HG03097 (cell line): ENCODE results near the gene IRGC.
A peak's percentile ranks its signal among the peaks of the same experiment; 100 is the strongest.
"Not testable (repeated sequence)": the region's sequence is repeated elsewhere in the genome, so short reads cannot be mapped to it uniquely, and the experiment has no call there.

ENCODE experiments used
- ATAC-seq: cut with Tn5 transposase; IDR thresholded peaks from one replicate; pipeline ENCODE4 v1.9.1; 2021; ENCODE audit not compliant: unreplicated experiment, low FRiP score

Gene IRGC

DNA sequence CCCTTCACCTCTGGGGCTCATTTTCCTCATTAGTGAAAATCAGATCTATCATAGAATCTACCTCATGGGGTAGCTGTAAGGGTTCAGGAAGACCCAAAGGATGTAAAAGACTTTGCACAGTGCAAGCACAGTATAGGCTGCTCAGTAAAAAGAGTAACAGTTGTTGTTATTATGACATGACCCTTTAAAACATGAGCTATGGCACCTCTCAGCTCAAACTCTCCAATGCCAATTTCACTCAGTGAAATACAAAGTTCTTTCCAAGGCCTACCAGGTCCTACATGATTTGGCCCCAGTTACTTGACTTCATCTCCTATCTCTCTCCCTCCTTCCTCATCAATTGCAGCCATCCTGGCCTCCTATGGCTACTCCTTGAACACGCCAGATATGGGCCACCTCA is 34.0 kb downstream of the IRGC start:
- no peak for ATAC-seq

DNA sequence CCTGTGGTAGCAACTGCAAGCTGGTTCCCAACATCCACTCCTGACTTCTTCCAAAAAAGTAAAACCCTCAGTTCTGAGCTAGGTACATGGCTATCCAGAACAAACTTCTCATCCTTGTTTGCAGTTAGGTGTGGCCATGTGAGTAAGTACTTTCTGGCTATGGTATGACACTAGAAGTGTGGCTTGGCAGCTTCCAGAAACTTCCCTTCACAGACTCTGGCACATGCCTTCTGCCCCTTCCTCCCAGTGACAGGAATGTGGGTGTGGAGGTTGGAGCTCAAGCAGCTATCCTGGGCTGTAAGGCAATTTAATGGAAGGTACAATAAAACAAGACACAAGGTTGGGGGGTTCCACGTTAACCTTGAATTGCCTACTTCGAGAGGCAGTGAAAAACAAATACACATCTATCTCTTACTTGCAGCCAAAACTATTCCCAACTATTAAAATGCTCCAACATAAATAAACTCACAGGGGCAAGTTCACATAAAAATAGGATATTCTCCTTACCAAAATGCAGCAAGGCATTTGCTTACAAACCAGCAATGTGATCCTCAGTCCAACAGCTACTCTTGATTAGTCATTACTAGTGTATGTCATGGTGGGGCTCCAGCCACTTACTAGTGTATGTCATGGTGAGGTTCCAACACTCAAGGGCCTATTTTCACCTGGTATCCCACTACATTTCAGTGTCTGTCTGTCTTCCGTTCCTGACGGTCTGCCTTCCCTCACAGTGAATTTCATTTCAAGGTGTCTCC is 35.8 kb downstream of the IRGC start:
- ATAC-seq, result no peak

DNA sequence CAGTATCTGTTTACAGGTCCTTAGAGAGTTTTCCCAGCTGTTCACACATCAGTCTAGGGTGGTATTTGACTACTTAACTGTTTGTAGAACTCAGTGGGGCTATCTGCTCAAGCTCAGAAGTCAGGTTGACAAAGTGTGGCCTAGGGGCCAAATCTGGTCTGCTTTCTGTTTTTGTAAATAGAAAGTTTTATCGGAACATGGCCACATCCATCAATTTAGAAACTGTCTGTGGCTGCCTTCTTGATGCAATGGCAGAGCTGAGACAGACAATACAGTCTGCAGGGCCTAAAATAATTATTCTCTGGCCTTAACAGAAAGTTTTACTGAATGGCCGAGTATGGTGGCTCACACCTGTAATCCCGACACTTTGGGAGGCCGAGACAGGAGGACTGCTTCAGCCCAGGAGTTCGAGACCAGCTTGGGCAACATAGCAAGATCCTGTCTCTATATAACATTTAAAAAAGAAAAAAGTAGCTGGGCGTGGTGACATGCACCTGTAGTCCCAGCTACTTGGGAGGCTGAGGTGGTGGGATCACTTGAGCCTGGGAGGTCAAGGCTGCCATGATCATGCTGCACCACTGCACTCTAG is 36.5 kb downstream of the IRGC start:
- ATAC-seq, result no peak

DNA sequence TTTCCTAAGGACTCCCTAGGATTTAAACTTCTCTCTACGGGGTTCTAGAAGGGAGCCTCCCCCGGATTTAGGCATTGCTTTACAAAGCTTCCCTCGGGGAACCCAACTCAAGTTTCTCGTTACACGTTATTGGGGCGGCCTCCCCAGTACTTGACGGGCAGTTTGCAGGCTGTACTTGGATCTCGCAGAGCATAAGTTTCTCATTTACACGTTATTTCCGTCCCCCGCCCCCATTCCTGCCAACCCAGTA is 38.3 kb downstream of the IRGC start:
- no peak for ATAC-seq

DNA sequence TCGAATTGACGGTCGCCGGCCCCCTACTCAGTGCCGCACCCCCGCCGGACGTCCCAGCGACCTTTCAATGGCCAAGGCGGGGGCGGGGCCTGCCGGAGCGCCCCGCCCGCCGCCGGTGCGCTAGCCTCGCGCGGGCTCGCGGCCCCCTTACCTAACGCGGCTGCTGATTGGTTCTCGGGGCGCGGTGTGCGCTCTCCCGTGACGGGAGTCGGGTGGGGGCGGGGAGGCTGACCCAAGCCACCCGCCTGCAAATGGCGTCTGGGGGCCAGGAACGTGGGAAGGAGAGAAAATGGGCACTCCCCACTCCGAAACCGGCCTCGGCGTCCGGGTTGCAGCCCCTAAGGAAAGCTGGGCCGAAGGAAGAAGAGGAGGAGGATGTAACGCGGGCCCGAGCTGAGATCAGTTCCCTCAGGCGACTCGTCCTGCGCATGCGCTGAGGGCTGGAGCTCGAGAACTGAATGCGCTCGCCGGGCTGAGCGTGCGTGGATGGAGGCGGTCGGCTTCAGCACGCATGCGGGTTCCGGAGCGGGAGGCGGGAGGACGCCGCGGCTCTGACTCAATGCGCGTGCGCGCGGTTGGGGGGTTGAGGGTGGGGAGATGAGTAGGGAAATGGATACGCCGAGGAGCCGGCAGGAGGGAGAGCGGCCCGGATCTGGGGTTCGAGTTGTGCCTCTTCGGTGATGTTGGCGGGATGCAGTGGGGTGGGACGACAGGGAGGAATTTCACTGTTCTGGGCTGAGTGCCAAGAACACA is 38.8 kb downstream of the IRGC start, which contains the start of gene SMG9:
SMG9 (minus strand) TSS at position 460 of the 753 bp plus-strand sequence. CDS start 4,221 bp downstream, outside the sequence.
- ATAC-seq, result peak; percentile 59

DNA sequence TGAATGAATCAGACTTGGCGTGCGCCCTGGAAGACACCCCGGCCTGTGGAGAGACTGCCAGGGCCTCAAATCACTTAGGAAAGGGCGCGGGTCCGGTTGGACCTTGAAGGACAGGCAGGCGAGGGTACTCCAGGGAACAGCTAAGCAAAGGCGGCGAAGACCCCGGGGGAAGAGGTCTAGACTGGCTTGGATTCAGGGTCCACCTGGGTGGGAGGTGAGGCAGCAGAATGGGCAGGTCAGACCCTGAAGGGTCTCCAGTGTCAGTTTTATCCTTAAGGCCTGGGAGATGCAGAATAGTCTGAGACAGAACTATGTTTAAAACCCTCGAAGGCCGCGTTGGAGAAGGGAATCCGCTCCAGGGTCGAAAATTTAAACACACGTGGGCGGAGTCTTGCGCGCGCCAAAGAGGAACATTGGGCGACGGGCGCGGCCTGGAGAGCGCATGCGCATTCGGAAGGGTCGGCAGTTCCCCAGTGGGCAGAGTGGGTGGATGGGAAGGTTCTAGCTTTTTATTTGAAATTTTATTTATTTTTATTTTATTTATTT is 39.5 kb downstream of the IRGC start:
- no peak for ATAC-seq

DNA sequence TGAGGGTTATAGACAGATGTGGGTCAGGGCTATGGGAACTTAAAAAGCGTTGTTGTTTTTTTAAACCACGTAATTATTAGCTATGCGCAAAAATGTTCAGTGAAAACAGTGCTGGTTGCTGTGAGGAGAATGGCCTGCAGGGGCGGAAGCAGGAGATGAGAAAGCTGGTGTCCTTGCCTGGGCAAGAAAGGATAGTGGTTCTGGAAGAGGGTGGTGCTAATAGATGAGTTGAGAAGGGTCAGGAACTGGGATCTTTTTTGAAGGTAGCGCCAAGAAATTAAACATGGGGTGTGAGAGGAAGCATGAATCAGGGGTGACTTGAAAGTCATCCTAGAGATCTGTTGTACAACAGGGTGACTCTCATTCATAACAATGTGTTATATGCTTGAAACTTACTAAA is 43.6 kb downstream of the IRGC start:
- ATAC-seq, result no peak

DNA sequence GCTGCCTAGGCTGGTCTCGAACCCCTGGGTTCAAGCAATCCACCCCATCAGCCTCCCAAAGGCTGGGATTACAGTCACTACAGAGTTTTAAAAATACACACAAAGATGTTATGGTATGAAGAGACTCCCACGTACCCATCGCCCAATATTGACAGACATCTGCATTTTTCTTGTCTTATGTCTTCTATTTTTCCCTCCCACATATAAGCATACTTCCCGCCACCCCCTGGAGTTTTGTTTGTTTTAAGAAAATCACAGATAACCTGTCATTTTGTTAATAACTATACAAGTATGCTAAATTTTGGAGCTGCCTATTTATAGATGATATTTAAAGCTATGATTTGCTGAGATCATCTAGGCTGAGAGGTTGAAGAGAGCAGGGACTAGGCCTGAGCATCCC is 45.1 kb downstream of the IRGC start:
- ATAC-seq, result no peak

DNA sequence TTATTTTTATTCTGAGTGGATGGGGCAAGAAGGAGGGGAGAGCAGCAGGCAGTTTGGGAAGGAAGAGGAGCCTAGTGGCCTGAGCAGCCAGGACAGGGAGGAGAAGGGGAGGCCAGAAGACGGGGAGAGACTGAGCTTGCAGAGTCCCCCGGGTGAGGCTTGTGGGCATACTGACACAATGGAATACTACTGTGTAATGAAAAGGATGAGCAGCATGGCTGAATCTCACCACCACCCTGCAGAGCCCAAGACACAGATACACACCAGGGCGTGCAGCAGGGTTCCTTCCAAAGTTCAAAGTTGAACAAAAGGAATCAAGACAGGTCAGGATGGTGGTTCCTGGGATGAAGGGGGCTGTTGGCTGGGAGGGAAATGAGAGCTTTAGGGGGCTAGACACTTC is 46.9 kb downstream of the IRGC start:
- ATAC-seq, result no peak

DNA sequence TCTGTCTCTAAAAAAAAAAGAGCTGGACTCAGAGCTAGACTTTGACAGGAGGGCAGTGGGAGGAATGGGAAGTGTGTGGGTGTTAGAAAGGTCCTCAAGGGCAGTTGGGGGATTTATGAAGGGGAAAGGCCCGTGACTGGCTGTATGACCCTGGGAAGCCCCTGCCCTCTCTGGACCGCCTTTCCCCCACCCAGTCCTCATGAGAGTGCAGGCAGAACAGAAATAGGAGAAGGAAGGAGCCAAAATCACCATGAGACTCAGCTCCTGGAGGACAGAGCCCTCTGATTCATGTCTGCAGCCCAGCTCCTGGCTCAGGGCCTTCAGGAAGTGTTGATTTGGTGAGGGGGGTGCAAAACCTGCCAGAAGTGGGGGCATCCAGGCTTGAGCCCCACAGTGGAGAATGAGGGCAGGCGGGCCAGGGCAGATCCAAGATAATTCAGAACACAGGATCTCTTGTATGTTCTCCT is 47.6 kb downstream of the IRGC start:
- no peak for ATAC-seq

DNA sequence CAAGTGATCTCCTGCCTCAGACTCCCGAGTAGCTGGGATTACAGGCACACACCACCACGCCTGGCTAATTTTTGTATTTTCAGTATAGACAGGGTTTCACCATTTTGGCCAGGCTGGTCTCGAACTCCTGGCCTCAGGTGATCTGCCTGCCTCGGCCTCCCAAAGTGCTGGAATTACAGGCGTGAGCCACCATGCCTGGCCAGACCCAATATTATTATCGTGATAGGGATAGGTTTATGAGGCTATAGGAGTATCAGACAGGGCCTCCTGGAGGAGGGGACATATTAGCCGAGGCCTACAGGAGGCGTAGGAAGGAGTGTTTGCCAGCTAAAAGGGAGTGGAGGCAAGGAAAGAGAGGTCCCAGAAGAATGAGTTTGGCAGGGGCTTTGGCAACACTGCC is 48.8 kb downstream of the IRGC start:
- ATAC-seq, result not testable (repeated sequence)

DNA sequence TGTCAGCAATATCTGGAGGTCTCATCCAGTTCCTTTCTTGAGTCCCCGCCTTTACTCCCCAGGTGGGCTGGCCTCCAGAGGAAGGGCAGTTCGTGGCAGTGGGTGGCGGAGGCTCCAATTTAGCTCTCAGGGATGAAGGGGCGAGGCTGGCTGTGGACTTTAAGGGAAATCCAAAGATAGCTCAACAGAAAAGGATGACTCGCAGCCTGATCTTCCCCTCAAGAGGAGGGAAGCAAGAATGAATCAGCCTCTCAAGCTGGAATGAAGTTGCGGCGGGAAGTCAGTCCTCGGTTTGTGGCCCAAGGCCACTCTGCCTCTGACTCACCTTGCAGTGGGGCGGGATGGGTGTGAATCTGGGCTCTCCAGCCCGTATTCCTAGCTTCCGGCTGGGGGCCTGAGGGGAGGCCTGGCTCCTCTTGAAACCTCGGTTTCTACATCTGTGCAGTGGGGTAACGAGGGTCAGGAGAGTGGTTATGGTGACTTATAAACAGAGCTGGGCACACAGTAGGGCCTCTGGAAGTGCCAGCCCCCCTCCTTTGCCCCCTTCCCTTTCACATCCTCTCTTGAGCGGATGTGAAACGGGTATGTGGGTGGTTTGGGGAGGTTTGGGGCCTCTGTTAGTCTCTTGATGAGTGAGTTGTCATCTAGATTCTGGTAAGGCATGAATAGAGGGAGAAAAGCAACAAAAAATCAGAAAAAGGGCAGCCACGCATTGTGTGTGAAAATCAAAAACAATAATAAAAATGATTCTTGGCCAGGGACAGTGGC is 49.4 kb downstream of the IRGC start:
- ATAC-seq, result peak; percentile 70

DNA sequence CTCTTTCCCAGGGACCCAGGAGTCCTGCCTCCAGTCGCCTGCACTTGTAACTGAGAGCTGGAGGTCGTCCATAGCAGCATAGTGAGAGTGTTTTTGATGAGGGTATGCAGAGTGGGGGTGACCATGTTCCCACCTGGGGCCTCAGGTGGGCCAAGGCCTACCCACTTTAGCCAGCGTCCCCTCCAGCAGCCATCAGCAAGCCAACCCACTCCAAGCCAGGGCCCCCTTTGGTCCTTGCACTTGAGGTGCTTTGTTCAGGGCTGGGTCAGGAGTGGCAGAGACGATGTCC is 50.8 kb downstream of the IRGC start:
- ATAC-seq, result no peak

DNA sequence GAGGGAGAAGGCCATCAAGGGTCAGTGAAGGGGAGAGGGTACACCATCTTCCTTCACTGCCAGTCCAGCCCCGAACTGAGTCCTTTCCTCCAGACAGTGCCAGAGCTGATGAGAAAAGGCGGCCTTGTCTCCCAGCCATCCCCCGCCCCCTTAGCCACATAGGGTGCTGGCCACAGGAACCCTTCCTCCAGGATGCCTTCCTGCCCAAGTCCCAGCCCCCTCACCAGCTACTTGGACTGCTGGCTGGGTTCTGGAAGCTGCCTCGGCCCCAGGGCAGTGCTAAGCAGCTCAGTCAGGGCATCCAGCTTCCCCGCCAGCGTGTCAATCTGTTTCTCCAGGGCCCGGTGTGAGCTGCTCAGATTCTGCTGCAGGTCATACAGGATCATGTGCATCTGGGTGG is 51.4 kb downstream of the IRGC start:
- no peak for ATAC-seq

DNA sequence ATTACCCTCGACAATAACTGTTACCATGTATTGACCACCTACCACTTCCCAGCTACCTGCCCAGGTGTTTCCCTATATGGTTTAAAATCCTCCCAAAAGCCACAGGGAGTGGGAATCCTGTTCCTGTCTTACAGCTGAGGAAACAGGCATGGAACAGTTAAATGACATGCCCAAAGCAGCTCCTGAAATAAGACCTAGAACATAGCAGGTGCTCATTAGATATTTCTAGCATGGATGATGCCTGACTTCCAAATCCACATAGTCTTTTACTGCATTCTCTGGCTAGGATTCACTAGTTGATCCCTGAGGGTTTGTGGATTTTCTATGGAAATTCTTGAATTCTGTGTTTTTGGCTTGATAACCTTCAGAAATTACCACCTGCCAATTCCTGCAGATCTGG is 51.9 kb downstream of the IRGC start:
- ATAC-seq, result no peak

DNA sequence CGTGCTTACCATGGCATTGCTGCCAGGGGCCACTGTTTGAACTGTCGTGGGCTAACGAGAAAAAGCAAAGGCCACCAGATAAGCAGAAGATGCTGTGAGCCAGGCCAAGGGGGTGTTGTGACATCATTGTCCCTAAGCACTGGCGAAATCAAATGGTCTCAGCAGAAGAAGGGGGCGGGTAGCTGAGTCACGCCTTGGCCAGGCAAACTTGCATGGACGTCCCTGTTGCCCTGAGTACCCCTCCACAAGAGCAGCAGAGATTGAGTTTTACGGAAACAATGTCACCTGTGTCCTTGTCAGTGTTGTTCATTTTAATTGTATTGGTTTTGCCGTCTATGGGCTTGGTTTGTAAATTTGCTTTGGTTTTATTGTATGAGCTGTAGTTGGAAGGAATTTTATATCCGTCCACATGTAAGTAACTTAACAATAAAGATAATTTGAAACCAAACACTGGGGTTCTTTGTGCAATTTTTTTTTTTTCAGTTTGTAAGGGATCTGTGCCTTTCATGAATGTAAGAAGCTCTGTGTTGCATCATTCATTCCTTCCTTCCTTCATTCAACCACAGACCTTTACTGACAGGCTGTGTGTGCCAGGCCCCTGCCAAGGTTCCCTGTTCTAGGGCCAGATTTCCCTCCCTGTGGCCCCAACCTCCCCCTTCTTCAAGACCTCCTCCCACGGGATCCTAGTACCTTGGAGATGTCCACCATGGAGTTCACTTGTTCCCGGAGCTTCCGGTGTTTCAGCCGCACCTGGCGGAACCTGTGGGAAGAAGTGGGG is 52.6 kb downstream of the IRGC start:
- ATAC-seq, result no peak

DNA sequence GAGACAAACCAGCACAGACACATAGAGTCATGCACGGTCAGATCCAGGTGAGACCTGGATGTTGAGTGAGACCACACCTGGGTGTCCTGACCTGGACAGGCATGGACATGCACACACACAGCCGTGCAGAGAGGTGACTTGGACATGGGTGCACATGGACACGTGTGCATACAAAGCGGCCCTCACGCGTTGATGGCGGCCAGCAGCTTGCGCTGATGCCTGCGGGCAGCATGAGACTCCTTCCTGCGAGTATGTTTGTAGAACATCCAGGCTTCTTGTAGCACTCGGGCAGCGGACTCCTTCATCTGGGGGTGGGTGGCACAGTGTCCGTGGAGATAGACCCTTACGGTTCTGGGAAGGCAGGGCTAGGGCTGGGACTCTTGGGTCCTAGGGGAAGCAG is 53.4 kb downstream of the IRGC start:
- ATAC-seq, result no peak
